Stimulated activated CD8-positive, alpha-beta memory T cell treated with anti-CD3 and anti-CD28 coated beads, Interleukin-7, amount 100 ng/mL, for 4 hours (primary cell): ENCODE data around the gene UGT1A4.
A peak's percentile ranks its signal among the peaks of the same experiment; 100 is the strongest.

Experiments
- DNase-seq, 2 donors: peaks; one replicate each; pipeline ENCODE4 v3.0.0-alpha.2; 2020; ENCODE audit warnings: low read depth in 2 of 2

UGT1A4 gene

DNA sequence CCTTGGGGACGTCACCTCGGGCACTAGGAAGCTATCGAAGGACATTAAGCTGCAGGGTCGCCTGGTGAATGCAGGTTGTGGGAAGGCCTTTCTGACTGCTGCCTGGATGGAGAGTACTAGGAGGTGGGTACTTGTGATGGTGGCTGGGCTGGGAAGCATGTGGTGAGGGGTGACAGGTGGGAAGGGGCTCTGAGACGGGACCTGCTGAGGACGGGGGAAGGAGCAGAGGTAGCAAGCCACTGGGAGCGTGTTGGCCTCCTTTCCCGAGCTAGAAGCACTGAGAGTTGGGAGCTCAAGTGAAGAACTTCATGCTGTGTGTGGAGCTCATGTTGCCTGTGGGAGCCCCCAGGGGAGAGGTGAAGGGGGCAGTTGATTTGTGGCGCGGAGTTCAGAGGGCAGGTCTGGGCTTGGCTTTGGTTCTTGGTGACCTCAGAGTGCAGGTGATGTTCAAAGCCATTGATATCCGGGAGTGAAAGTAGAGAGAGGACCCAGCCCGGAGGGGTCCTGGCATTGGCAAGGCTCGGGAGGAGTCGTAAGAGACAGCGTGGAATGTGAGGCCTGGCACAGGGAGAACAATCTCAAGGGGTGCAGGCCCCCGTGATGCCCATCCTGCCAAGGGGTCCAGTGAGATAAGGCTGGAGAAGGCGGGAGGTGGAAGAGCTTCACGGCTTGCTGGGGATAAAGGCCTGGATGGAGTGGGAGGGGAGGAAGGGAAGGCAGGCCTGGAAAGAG lies 72.8 kb downstream of the UGT1A4 start:
- no peak for DNase-seq

DNA sequence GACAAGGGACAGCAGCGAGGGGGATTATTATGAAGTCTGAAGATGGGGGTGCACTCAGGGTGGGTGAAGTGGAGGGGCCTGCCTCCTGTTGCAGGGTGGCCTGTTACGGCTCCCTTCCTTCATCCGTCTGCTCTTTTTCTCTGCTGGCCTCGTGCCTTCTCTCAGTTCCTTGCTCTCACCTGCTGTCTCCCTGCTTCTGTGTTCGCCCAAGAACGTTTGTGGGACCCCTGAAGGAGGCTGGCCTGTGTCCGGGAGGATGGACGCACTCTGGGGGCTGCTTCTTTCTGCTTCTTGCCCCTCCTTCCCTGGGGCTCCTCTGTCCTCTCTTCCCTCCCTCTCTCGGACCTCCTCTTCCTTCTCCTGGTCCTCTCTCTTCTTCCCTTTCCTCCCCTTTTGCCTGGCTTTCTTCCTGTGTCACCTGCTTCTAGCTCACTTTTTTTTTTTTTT lies 73.4 kb downstream of the UGT1A4 start:
- DNase-seq: no peak

DNA sequence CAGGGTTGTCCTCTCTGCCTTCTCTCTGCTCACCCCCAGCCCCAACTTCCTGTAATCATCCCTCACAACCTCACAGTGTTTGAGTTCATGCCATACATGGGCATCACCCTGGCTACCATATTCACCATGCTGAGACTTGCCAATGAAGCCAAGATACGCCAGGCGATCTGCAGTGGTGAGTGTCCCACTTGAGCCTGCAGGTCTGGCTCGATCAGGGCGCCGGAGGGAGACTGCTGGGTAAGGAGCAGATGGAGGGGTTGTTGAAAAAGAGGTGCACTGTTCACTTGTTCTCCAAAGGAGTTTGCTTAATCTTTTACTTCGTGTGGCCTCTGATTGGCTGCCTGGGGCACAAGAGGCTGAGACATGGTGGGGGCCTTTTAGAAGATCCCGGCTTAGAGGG lies 74.2 kb downstream of the UGT1A4 start:
- DNase-seq: no peak

DNA sequence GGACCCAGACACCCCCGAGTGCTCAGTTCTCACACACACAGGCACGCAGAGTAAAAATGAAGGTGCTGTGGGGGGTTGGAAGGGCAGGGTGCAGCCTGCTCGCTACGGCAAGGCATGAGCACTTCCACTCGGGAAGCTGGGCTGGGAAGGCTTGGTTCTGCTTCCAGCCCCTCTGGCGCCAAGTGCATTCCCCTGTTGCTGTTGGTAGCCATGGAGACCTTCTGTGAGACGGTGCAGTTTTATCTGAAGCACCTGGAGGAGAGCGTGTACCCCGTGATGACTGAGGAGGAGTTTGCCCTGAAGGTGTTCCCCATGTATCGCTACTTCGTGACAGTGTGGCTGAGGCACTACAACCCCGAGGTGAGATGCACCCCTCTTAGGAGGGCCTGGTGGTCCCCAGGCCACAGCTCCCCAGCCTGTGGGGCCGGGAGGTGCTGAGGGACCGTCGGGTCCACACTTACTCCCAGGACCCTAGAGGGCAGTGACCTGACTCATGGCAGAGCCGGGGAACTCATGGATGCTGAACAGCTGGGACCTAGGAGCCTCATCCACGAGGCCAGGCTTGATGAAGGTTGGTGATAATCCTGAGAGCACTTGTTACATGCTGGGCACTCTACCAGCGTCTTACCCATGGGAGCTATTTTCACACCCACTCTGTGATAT lies 75.1 kb downstream of the UGT1A4 start:
- no peak for DNase-seq

DNA sequence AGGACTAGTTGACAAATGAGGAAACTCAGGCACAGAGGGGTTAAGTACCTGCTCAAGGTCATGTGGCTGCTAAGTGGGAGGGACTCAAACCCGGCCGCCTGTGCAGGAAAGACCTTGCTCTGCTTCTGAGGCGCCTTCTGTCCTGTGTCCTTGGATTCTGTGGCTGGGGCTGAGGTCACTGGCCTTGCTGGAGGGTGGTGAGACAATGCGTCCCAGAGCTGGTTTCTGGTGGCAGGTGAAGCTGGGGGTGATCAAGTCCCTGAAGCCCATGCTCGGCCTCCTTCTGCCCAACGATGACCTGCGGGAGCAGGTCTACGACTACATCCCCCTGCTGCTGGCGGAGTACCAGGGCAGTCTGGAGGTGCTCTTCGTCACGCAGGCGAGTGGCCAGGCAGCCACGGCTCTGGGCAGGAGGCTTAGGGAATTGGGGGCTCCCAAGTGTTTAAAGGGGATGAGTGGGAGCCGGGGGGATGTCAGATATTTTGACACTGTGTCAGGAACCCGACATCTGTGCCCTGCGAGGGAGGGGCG lies 75.7 kb downstream of the UGT1A4 start:
- no peak for DNase-seq

DNA sequence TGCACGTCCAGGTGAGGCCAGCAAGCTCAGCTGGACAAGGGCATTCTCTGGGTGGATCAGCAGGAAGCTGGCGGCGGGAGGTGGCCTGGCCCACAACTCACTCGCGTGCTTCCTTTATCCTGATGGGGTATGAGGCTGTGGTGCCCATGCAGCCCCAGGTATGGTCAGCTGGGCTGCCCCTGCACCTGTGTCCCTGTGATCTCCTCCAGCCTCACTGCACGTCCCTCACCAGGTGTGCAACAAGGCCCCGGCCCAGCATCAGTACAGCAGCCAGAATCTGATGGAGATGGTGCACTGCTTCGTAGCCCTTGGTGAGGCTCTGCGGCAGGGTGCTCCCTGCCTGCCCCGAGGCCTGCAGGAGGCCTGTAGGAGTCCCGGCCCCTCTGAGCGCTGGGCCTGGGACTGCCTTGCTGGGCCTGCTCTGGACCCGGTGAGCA lies 77.2 kb downstream of the UGT1A4 start:
- DNase-seq: no peak

DNA sequence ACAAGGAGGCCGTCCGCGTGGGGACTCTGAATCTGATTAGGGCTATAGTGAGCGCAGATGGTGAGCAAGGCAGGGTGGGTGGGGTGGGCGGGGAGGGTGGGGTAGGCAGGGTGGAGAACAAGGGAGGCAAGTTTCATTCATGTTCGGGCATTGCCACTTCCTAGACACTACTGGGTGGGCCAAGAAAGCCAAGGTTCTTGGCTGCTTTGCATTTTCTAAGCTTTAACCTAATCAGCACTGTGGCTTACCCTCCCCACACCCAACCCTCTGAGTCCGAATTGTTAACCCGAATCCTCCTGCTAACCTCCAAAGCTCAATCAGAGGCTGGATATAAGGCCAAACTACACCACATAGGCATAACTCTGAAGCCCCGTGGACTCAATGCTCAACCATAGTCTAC lies 77.7 kb downstream of the UGT1A4 start:
- DNase-seq: no peak

DNA sequence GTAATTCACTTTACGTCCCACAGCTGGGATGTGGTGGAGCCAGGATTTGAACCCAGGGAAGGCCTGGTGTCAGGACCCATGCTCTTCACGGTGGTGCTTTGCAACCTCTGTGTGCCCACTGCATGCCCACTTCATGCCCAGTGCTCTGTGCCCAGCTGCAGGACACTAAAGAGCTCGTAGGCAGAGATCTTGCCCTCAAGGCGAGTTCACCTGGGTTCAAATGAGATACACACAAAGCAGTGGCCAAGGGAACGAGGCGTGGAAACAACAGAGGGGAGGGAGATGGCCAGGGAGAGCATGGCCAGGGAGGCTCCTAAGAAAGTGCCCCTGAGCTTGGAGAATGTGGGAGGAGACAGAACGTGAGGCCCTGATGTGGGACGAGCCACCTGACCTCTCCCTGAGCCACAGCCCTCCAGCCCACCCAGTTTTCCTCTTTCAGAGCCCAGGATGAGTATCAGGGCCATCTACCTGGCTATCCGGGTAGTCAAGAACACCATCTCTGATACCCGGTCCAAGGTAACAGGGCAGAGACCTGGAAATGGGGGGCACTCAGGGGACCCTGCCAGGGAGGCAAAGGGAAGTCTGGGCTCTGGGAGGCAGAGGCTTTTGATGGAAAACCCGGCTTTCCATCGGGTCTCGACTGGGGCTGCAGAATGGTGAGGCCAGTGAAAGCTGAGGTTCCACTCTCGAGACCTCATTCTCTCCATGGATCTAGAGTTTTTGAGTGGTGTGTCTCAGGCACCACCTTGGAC lies 80.0 kb downstream of the UGT1A4 start:
- no peak for DNase-seq

DNA sequence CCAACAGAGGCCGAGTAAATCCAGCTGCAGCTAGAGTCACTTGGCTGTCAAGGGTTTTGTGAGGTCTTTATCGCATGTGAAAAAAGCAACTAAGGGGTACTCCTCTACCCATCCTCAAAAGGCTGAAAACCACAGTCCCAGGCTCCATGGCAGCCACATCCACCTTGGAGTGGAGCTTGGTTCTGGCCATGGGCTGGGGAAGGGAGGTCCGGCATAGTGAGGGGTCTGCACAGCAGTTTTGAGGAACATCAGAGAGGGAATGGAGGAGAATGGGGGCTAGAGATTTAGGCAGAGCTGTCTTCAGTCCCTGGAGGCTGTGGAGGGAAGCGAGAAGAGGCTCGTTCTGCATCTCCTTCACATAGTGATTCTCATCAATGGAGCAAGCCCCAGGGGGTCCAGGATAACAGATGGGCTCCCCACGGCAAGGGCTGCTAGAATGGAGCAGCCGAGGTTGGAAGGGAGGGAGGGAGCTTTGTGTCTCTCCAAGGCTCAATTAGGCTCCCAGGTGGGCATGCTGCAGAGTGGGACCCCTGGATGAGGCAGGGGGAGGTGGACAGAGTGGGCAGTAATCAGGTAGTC lies 80.6 kb downstream of the UGT1A4 start:
- DNase-seq: no peak

DNA sequence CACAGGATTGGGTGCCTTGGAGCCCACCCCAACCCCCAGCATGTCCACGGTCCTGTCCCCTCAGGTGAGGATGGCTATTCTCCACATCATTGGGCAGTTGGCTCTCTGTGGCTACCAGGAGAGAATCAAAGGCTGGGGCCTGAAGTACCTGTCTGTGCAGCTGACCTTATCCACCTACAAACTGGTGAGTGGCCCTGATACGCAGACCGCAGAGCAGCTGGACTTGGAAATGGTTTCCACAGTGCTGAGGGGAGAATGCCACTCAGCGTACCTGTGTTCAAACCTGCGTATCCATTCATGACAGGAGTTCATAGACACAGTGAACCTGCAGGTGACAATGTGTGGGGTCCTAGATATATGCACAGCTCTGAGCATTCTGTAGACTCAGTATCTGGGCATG lies 81.2 kb downstream of the UGT1A4 start:
- DNase-seq: no peak

DNA sequence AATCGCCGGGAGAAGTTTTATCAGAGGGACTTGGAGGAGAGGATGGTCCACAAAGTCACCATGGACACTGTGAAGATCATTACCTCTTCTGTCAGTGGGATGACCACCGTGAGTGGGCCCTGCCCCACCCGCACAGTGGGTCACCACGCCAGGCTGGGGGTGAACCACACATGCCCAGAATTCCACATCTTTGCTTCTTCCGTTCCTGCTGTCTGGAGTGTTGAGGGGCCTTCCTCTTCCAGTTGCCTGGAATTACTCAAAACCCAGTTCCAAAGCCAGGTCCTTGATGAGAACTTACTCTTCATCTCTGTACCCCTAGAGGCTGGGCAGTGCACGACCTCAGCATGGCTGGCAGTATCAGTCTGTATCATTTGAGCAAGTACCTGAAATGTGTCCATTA lies 81.7 kb downstream of the UGT1A4 start:
- DNase-seq: no peak

DNA sequence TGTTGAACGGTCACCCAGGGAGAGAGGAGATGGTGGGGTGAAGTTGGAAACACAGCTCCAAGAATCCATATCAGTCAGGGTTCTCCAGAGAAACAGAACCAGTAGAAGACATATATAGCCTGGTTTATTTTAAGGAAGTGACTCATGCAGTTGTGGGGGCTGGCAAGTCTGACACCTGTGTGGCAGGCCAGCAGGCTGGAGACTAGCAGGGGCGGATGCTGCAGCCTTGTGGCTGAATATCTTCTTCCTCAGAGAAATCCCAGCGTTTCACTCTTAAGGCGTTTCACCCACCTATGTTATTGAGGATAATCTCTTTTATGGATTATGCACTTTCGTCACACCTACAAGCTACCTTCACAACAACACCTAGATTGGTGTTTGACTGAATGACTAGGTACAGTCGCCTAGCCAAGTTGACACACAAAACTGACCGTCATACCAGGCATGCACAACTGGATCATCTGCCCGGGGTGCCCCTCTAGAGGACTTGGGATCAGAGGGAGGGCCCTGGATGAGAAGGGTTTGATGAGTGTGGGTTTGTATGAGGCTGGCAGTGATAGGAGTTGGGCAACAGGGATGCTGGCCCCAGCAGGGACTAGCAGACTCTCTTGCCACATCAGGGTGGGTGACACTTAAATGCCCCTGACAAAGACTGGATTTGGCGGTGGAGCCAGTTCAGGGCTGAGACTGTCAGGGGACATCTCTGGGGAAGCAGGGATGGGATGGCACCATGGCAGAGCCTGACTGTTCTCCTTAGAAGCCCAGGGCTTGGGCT lies 83.0 kb downstream of the UGT1A4 start:
- DNase-seq: peak in 1 of 2 donors; percentile 12

DNA sequence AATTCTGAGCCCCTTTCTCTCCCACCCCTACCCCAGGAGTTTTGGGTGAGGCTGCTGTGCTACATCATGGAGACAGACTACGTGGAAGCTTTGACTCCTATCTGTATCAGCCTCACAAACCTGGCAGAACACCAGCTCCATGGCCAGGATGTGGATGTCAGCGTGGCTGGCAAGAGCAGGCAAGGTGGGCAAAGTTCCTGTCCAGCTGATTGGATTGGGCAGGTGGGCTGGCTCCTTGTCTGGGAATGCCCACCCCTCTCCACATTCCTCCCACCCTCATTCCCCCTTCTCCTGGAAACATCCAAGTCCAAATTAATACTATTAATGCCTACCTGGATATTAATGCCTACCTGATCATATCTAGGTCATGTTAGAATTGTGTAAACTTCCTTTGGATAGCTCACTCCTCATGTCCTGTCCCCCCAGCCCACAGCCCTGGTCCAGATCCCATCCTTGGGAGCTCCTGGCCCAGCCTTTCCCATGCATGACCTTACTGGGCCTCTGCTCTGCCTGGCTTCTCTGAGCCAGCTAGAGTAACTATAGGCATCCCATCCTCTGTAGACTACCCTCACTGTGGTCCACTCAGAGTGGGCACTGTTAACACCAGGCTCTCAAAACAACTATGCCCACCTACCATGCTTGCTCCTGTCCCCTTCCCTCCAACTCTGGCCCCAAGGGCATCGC lies 83.7 kb downstream of the UGT1A4 start:
- no peak for DNase-seq

DNA sequence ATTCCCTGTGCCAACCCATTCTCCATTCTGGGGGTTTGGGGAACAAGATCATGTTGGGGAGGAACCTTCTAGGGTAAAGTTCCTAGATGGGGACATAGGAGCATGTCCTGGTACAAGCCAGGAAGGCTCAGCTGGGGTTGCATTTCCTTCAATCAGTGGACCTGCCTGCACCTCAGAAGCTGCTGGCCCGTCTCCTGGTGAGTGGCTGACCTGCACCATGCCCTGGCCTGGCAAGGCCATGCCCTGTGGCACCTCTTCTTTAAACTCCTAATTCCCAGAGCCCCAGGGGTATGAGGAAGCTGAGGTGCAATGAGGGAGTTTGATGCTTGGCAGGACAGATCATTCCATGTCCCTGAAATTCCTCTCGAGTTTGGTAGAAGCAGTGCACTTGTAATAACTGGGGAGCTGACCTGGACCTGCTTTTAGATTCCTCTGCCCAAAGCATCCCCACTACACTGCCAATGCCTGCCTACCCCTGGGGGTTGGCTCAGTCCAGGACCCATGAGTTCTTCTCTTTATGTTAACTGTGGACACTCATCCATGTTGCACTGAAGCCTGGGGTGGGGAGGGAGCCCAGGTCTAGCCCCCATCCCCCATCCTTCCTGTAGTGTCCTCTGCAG lies 84.9 kb downstream of the UGT1A4 start:
- no peak for DNase-seq

DNA sequence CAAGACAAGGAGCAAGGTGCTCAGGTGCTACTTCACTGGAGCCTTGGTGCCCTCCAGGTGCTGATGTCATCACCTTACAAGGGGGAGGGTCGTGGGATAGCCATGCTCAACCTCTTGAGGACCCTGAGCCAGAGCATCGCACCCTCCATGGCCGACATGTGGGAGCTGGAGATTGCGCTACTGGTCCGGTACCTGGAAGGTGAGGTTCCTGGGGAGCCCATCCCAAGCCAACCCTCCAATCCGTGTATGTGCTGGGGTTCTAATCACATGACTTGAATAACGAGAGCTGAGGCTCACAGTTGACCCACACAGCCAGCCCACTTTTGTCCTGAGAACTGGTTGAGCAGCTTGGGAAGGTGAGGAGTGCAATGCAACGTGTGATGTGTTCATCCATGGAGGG lies 85.5 kb downstream of the UGT1A4 start:
- no peak for DNase-seq

DNA sequence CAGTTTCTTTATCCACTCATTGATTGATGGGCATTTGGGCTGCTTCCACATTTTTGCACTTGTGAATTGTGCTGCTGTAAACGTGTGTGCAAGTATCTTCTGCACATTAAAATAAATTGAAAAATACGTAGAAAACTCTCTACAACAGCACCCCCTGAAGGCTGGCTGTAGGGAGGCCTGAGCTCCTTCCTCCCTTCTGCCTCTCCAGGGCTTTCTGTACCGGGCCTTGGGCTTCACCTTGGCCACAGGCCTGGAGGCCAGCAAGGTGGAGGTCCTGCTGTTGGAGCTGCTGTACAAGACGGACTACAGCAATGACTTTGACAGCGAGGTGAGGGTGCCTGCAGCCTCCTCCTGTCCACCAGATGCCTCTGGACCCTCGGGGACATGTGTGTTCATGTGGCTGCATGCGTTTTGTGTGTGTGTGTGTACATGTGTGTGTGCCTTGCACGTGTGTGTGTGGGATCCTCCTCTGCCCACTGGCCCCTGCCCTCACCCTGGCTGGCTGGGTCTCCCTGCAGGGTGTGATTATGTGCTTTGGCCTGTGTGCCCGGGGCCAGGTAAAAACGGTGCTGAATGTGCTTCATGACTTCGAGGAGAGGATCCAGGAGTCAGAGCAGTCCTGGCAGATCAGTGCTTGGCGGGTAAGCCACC lies 88.8 kb downstream of the UGT1A4 start:
- no peak for DNase-seq

DNA sequence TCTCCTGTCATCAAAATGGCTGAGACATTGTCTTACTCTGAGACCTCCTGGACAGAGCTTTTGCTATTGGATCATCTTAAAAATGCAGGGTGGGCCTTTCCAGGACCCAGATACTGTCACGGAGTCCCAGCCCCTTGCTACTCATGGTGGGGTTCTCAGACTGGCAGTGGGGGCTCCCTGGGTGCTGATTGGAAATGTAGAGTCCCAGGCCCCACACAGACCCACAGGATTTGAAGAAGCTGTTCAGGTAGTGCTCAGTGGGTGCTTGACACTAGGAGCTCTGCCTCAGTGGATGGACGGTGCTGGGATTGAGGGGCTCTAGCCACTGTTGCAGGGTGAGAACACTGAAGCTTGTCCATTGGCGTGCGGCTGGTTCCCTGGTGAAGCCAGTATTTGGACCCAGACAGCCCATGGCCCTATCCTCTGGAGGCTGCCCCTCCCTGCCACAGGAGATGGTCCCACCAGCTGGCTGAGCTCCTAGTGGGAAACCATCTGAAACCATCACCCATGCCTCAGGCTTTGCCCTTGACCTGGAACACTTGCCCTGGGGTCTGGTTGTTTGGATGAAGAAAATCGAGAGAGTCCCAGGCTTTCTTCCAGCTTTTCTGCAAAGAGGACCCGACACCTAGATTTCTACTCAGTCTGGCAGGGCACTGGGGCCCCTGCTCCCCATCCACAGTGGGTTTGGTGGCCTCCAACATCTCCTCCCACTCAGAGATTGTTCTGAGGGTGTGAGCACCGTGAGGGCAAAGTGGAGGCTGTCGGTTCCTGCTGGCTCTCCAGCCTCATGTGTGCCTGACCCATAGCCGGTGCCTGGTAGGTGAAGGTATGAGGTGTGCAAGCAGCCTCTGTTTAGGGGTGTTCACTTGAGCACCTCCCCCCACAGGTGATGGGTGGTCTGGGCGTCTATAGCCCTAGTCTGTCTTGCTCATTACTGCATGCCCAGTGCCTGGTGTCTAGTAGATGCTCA lies 89.7 kb downstream of the UGT1A4 start:
- no peak for DNase-seq

DNA sequence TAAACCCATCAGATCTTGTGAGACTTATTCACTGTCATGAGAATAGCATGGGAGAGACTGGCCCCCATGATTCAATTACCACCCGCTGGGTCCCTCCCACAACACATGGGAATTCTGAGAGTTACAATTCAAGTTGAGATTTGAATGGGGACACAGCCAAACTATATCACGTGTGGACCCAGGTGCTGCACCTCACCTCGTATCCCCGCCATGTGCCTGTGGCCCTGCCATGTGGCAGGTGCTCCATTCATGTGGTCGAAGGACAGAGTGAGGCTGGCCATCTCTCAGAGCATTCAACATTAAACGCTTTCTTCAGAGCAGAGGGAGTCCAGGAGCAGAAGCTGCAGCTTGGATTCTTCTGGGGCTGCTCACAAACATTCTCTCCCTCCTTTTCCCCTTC lies 91.8 kb downstream of the UGT1A4 start:
- no peak for DNase-seq

DNA sequence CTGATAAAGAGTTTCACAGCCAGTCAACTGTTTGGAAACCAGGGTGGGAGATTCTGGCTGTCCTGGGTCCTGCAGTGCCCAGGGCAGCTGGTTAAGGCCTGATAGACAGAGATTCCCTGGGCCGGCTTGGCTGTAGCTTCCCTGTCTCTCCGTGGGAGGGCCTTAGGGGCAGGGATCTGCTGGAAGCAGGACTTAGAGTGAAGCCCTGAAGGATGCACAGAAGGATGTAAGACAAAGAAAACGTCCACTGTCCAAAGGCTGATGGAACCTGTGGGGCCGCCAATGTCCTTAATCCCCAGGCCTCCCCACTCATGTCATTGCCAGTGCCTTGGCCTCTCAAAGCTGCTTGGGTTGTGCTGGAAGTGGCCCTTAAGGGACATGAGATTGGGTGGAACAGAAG lies 92.6 kb downstream of the UGT1A4 start:
- DNase-seq: no peak
